HG03025 (cell line): ENCODE data around the gene KLHL29.

Source experiments
- ATAC-seq: cut with Tn5 transposase; IDR thresholded peaks from one replicate; pipeline ENCODE4 v1.9.1; 2021; ENCODE audit warnings: mild to moderate bottlenecking, moderate library complexity; ENCODE audit not compliant: unreplicated experiment, low FRiP score

KLHL29 gene

GRCh38 chr2:23585273-23586170 is 200.5 kb downstream of the KLHL29 start:
- ATAC-seq: no peak

- no peak for ATAC-seq
These were observed 201.8 kb downstream of the KLHL29 start for GRCh38 chr2:23586741-23587306.

- no peak for ATAC-seq
These were observed 202.4 kb downstream of the KLHL29 start for GRCh38 chr2:23587341-23587880.

GRCh38 chr2:23588106-23588505 is 203.1 kb downstream of the KLHL29 start:
- no peak for ATAC-seq

- no peak for ATAC-seq
These were observed 203.7 kb downstream of the KLHL29 start for GRCh38 chr2:23588508-23589201.

GRCh38 chr2:23589220-23589647 is 204.3 kb downstream of the KLHL29 start:
- no peak for ATAC-seq

- no peak for ATAC-seq
These were observed 204.8 kb downstream of the KLHL29 start for GRCh38 chr2:23589739-23590138.

GRCh38 chr2:23590241-23590869 is 205.4 kb downstream of the KLHL29 start:
- ATAC-seq: no peak

GRCh38 chr2:23591111-23591510 is 206.1 kb downstream of the KLHL29 start:
- ATAC-seq: no peak

- ATAC-seq: no peak
These were observed 207.2 kb downstream of the KLHL29 start for GRCh38 chr2:23592061-23592685.

GRCh38 chr2:23592898-23593751 is 208.1 kb downstream of the KLHL29 start:
- no peak for ATAC-seq

- ATAC-seq: no peak
These were observed 208.9 kb downstream of the KLHL29 start for GRCh38 chr2:23593752-23594459.

GRCh38 chr2:23594460-23594825 is 209.5 kb downstream of the KLHL29 start:
- ATAC-seq: no peak

GRCh38 chr2:23595021-23595420 is 210.0 kb downstream of the KLHL29 start:
- no peak for ATAC-seq

- no peak for ATAC-seq
These were observed 210.7 kb downstream of the KLHL29 start for GRCh38 chr2:23595601-23596251.

GRCh38 chr2:23596316-23596885 is 211.4 kb downstream of the KLHL29 start:
- ATAC-seq: no peak

- no peak for ATAC-seq
These were observed 212.7 kb downstream of the KLHL29 start for GRCh38 chr2:23597687-23598086.

GRCh38 chr2:23599006-23599405 is 214.0 kb downstream of the KLHL29 start:
- no peak for ATAC-seq
